ENCODE data around the gene SEMA4A. TPM values are rescaled to one million over a fixed set of nuclear protein-coding genes. Genes with fewer than 3 reads are reported as not detected.

SEMA4A gene
- total and polyA plus RNA-seq, 2 of the 8 experiments (the other 6 are each of a cell fraction or from before 2014, with no cell fraction given): 7.3 to 10.6 TPM

- TF ChIP-seq TAF1 (IDR thresholded peaks at IDR 0.05; ENCODE audit: low read depth, low read length) (no peak), RAD21 (IDR thresholded peaks at IDR 0.05 in 1 of 2, conservative IDR thresholded peaks at IDR 0.05 in 1 of 2; ENCODE audit: low read depth in 2 of 2, low read length in 2 of 2) (peak; percentile 99), RNF2 (IDR thresholded peaks at IDR 0.05; ENCODE audit: borderline replicate concordance, low read depth, low read length, missing control alignments, poor library complexity, severe bottlenecking) (no peak), POLR2A (IDR thresholded peaks at IDR 0.05; ENCODE audit: control extremely low read depth in 1 of 2, low read depth in 2 of 2, low read length in 2 of 2) (no peak), MAFK (IDR thresholded peaks at IDR 0.05; ENCODE audit: low read depth, low read length) (no peak), EGR1 (IDR thresholded peaks at IDR 0.05; ENCODE audit: borderline replicate concordance, low read depth, low read length) (no peak), HDAC6 (IDR thresholded peaks at IDR 0.05; ENCODE audit: low read depth, low read length) (no peak), PHF8 (conservative IDR thresholded peaks at IDR 0.05; ENCODE audit: low read depth, low read length) (no peak), ASH2L (IDR thresholded peaks at IDR 0.05; ENCODE audit: low read length) (no peak), POU5F1 (IDR thresholded peaks at IDR 0.05; ENCODE audit: low read depth, low read length) (no peak), FOSL1 (IDR thresholded peaks at IDR 0.05; ENCODE audit: insufficient read depth, low read depth, low read length) (no peak), CTBP2 (IDR thresholded peaks at IDR 0.05; ENCODE audit: borderline replicate concordance, insufficient read depth, insufficient read length, low read length) (peak; percentile 46), POLR2AphosphoS5 (IDR thresholded peaks at IDR 0.05; ENCODE audit: low read depth, low read length) (no peak; the same call in 1 of the 2 replicates), SP4 (IDR thresholded peaks at IDR 0.05; ENCODE audit: low read length) (peak; percentile 36; the same call in 1 of the 2 replicates), HDAC2 (IDR thresholded peaks at IDR 0.05; ENCODE audit: borderline replicate concordance in 1 of 2, low read depth in 2 of 2, low read length in 2 of 2) (no peak), SP2 (IDR thresholded peaks at IDR 0.05; ENCODE audit: low read length) (no peak), JUN (IDR thresholded peaks at IDR 0.05; ENCODE audit: low read depth, low read length) (no peak), EZH2 (IDR thresholded peaks at IDR 0.05; ENCODE audit: low read depth, low read length, severe bottlenecking) (no peak), TBP (IDR thresholded peaks at IDR 0.05; ENCODE audit: low read depth, low read length) (peak; percentile 44; the same call in 1 of the 2 replicates)
Measured at GRCh38 chr1:156140879-156141707, 12.3 kb upstream of the SEMA4A start (continued).
